Measurements from ENCODE around the gene PPP1R8. TPM values are rescaled to one million over a fixed set of nuclear protein-coding genes. Genes with fewer than 3 reads are reported as not detected.
A peak's percentile ranks its signal among the peaks of the same experiment; 100 is the strongest.
"Not testable (repeated sequence)": the region's sequence is repeated elsewhere in the genome, so short reads cannot be mapped to it uniquely, and the experiment has no call there.

Gene PPP1R8
- total RNA-seq, 1 experiment from 2014 or later, result 38.4 TPM

DNA sequence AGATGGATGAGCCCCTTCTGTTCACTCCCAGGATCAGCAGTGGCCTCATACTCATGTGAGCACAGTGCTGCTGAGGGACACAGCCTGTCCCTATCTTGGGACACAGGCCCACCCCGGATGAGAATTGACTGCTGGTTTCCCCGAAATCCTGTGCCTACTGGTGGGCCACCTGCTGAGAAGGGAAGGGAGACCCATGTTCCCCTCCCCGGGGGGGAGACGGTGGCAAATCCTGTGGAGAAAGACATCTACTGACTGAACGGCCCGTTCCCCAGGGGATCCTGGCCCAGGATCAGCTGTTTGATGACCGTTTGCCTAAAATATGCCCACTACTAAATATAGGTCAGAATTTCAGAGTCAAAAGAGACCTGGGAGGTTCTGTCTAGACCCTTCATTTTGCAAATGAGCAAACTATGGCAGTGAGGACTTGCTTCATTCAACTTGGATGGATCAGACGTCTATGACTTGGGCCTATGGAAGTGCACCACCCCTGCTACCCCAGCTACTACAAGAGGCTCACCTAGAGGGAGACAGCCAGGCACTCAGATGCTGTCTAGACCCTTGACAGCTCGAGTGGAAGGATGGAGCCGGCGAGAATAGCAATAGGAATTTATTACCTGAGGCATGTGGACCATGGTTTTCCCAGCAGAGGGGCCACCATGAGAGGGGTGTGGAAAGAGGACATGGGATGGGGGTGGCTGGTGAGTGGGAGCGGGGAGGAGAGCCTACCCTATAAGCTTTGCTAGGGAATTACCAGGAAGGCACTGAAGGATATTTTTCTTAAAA lies 26.2 kb downstream of the PPP1R8 start:
- CTCF ChIA-PET, result interaction anchor here (0.5 to 1.2 kb wide), 7 partner anchors 72 to 492 kb away, joined by 3 to 12 read pairs (median 5); partner anchors contain the start of gene XKR8

DNA sequence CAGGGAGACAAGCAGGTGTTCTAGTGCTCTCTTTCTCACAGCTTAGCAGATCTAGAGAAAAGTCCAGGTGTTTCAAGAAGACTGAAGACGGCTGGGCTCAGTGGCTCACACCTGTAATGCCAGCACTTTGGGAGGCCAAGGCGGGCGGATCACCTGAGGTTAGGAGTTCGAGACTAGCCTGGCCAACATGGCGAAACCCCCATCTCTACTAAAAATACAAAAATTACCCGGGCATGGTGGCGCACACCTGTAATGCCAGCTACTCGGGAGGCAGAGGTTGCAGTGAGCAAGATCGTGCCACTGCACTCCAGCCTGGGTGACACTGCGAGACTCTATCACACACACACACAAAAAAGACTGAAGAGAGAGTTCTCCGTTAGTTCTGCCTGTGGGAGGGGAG lies 27.0 kb downstream of the PPP1R8 start:
- intact Hi-C loops (cut with micrococcal nuclease; ENCODE audit: unreplicated experiment), result loop anchor here (5.0 kb wide), 2 partner anchors 230 to 745 kb away; partner anchors contain the start of gene EYA3
- BruUV-seq (replicated peaks); H3K36me3 ChIP-seq (ENCODE audit: low read depth); H3K27me3 ChIP-seq (ENCODE audit: insufficient read depth, low read depth); DNase-seq; H3F3A ChIP-seq (ENCODE audit: insufficient read depth, low read depth); H3K4me2 ChIP-seq; H3K9me3 ChIP-seq (ENCODE audit: insufficient read depth, low read depth); H3K79me2 ChIP-seq (ENCODE audit: low read depth); H3K9me2 ChIP-seq (ENCODE audit: insufficient read depth); H2AFZ ChIP-seq; H3K4me1 ChIP-seq (replicated peaks; ENCODE audit: insufficient read depth); H3K4me3 ChIP-seq; H3K27ac ChIP-seq; H4K20me1 ChIP-seq (ENCODE audit: insufficient read depth): not testable (repeated sequence)
- CTCF ChIA-PET, result interaction anchor here (0.5 to 1.2 kb wide), 5 partner anchors 17 to 492 kb away, joined by 3 to 12 read pairs (median 4); no protein-coding TSS in a partner anchor
- POLR2A ChIA-PET (ENCODE audit: unreplicated experiment), result interaction anchor here (0.5 kb wide), 1 partner anchor 652 kb away, joined by 5 read pairs; no protein-coding TSS in a partner anchor

More for the DNA sequence above, 26.2 kb downstream of the PPP1R8 start:
- TF ChIP-seq, protein P1, sequence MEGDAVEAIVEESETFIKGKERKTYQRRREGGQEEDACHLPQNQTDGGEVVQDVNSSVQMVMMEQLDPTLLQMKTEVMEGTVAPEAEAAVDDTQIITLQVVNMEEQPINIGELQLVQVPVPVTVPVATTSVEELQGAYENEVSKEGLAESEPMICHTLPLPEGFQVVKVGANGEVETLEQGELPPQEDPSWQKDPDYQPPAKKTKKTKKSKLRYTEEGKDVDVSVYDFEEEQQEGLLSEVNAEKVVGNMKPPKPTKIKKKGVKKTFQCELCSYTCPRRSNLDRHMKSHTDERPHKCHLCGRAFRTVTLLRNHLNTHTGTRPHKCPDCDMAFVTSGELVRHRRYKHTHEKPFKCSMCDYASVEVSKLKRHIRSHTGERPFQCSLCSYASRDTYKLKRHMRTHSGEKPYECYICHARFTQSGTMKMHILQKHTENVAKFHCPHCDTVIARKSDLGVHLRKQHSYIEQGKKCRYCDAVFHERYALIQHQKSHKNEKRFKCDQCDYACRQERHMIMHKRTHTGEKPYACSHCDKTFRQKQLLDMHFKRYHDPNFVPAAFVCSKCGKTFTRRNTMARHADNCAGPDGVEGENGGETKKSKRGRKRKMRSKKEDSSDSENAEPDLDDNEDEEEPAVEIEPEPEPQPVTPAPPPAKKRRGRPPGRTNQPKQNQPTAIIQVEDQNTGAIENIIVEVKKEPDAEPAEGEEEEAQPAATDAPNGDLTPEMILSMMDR (conservative IDR thresholded peaks at IDR 0.05), result no peak
- TF ChIP-seq EZH2 (IDR thresholded peaks at IDR 0.05; ENCODE audit: low read depth), result no peak
- Histone ChIP-seq H2AFZ (no peak overlapping the region), H3K27ac (no peak overlapping the region), H3K9me3 (ENCODE audit: insufficient read depth, low read depth) (no peaks in the 10 kb centered on the region), H3K4me1 (replicated peaks; ENCODE audit: insufficient read depth) (no peaks in the 10 kb centered on the region), H3K9me2 (ENCODE audit: insufficient read depth) (no peaks in the 10 kb centered on the region), H3F3A (ENCODE audit: insufficient read depth, low read depth) (no peaks in the 10 kb centered on the region), H4K20me1 (ENCODE audit: insufficient read depth) (no peaks in the 10 kb centered on the region), H3K27me3 (ENCODE audit: insufficient read depth, low read depth) (no peaks in the 10 kb centered on the region), H3K36me3 (ENCODE audit: low read depth) (no peaks in the 10 kb centered on the region), H3K4me3 (no peak overlapping the region), H3K79me2 (ENCODE audit: low read depth) (no peaks in the 10 kb centered on the region), H3K4me2 (no peak overlapping the region)
- intact Hi-C loops (cut with micrococcal nuclease; ENCODE audit: unreplicated experiment), result loop anchor here (5.0 kb wide), 2 partner anchors 231 to 746 kb away; partner anchors contain the start of gene EYA3
- POLR2A ChIA-PET (ENCODE audit: unreplicated experiment), result interaction anchor here (0.6 kb wide), 1 partner anchor 84 kb away, joined by 4 read pairs; the partner anchor contains the start of gene STX12
- BruUV-seq (replicated peaks), result no TSS peak
- DNase-seq, result no peak

DNA sequence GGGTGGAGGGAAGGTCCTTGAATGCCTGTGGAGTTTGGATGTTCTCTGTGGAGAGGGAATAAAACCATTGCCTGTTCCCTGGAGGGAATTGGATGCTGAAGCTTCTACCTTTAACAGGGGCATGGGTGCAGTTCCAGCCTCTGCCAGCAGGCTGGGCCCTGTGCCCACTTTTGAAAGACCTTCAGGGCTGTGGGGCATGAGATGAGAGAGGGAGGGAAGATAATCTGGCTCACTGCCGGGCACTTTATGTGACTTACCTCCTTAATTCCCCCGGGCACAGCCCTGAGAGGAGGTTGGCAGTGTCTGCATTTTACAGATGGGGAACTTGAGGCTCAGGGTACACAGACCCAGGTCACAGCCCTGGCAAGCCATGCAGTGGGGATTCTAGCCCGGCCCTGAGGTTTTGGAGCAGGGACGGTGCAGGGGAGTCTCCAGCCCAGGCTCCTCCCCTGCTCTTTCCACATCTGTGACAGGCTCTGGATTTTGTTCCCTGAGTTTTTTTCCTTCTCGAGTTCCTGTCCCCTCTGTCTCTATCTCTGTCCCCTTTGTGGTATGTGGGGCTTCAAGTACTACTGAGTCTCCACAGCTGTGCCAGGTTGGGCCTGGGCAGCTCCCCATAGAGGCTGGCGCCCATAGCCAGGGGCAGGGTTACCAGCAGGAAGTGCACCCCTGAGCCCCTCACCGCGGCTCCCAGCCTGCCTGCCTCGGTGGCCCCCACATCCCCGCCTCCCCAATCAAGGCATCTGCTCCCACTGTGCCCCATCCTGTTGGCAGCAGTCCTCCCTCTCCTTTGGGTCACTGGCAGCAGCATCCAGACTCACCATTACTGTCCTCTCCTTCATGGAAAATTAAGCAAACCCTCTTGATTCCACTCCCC lies 27.7 kb downstream of the PPP1R8 start:
- Histone ChIP-seq H3K4me2 (no peak overlapping the region), H3K9me3 (ENCODE audit: insufficient read depth, low read depth) (no peaks in the 10 kb centered on the region), H3K9me2 (ENCODE audit: insufficient read depth) (no peaks in the 10 kb centered on the region), H2AFZ (no peak overlapping the region), H3F3A (ENCODE audit: insufficient read depth, low read depth) (peaks cover 7% of the 10 kb centered on the region; the same call in 1 of the 2 replicates), H3K36me3 (ENCODE audit: low read depth) (no peaks in the 10 kb centered on the region), H3K4me1 (replicated peaks; ENCODE audit: insufficient read depth) (peaks cover 9% of the 10 kb centered on the region), H3K4me3 (no peak overlapping the region), H4K20me1 (ENCODE audit: insufficient read depth) (no peaks in the 10 kb centered on the region), H3K27me3 (ENCODE audit: insufficient read depth, low read depth) (no peaks in the 10 kb centered on the region), H3K79me2 (ENCODE audit: low read depth) (no peaks in the 10 kb centered on the region), H3K27ac (no peak overlapping the region)
- ChIA-PET CTCF (interaction anchor here (0.6 to 1.2 kb wide), 3 partner anchors 17 to 121 kb away, joined by 3 to 4 read pairs (median 3); no protein-coding TSS in a partner anchor), POLR2A (ENCODE audit: unreplicated experiment) (interaction anchor here (0.5 kb wide), 1 partner anchor 651 kb away, joined by 5 read pairs; no protein-coding TSS in a partner anchor)
- TF ChIP-seq EZH2 (IDR thresholded peaks at IDR 0.05; ENCODE audit: low read depth), result no peak
- TF ChIP-seq, protein P1 (conservative IDR thresholded peaks at IDR 0.05), result peak; percentile 91
- intact Hi-C loops (cut with micrococcal nuclease; ENCODE audit: unreplicated experiment), result loop anchor here (2.0 to 5.0 kb wide), 4 partner anchors 120 to 744 kb away; partner anchors contain the start of gene EYA3
- no TSS peak for BruUV-seq (replicated peaks)
- peak; percentile 58 to 80 for DNase-seq
